HFFc6 (cell line): Measurements from ENCODE around the gene ID4. TPM values are rescaled to one million over a fixed set of nuclear protein-coding genes. Genes with fewer than 3 reads are reported as not detected.

Experiments used
- DNase-seq: peaks from one replicate; pipeline ENCODE4 v3.0.0-alpha.2; 2018
- H3K27ac Mint-ChIP-seq: 2 replicates; pipeline ENCODE4 v1.8.0; 2020; ENCODE audit warnings: mild to moderate bottlenecking, mixed read lengths
- H3K27me3 Mint-ChIP-seq: 2 replicates; pipeline ENCODE4 v1.8.0; 2021; ENCODE audit warnings: mild to moderate bottlenecking, moderate library complexity, mixed read lengths; ENCODE audit not compliant: insufficient read depth
- H3K36me3 Mint-ChIP-seq: 2 replicates; pipeline ENCODE4 v1.8.0; 2021; ENCODE audit warnings: low read depth, mixed read lengths
- H3K4me1 Mint-ChIP-seq: 2 replicates; pipeline ENCODE4 v1.8.0; 2020; ENCODE audit warnings: low read depth, mixed read lengths
- H3K4me3 Mint-ChIP-seq: 2 replicates; pipeline ENCODE4 v1.8.0; 2020; ENCODE audit warnings: mild to moderate bottlenecking, moderate library complexity, mixed read lengths
- H3K9me3 Mint-ChIP-seq: 2 replicates; pipeline ENCODE4 v1.8.0; 2020; ENCODE audit warnings: mild to moderate bottlenecking, mixed read lengths
- CTCF ChIP-seq: fragments of 200-600 bp; sonication (generic); IDR thresholded peaks from 2 replicates; pipeline ENCODE4 v1.5.0; 2021; ENCODE audit warnings: antibody characterized with exemption, mild to moderate bottlenecking
- total RNA-seq, 6 experiments: library from RNA; stranded (reverse); fragmentation: NEBNext Ultra II Directional; extraction: Animal tissue kit (Norgen Biotek cat#: 25700); gene quantifications; 2 replicates in 1 of 6; 3 replicates in 5 of 6; pipeline ENCODE4 v1.2.3, GENCODE V29; 2021

Gene ID4
- total RNA-seq, 6 experiments from 2014 or later, result 7.2 to 11.9 (median 10.9) TPM

- TF ChIP-seq CTCF, result no peak
- no peak for DNase-seq
- Mint-ChIP-seq H3K4me3 (peak overlapping the region; percentile 94), H3K27ac (peak overlapping the region; percentile 67), H3K4me1 (peaks cover 39% of the 10 kb centered on the region), H3K9me3 (no peaks in the 10 kb centered on the region), H3K27me3 (peaks cover 5% of the 10 kb centered on the region), H3K36me3 (peaks cover 13% of the 10 kb centered on the region; the same call in 1 of the 2 replicates)
These were observed 2.0 kb downstream of the ID4 start for GRCh38 chr6:19839237-19839546.

GRCh38 chr6:19839788-19840187, 2.6 kb downstream of the ID4 start:
- peaks cover 5% of the 10 kb centered on the region for H3K27me3 Mint-ChIP-seq
- peak overlapping the region; percentile 94 for H3K4me3 Mint-ChIP-seq
- TF ChIP-seq CTCF, result no peak
- DNase-seq, result no peak
- no peaks in the 10 kb centered on the region for H3K9me3 Mint-ChIP-seq
- peaks cover 13% of the 10 kb centered on the region; the same call in 1 of the 2 replicates for H3K36me3 Mint-ChIP-seq
- H3K4me1 Mint-ChIP-seq, result peaks cover 39% of the 10 kb centered on the region
- peak overlapping the region; percentile 19; the same call in 1 of the 2 replicates for H3K27ac Mint-ChIP-seq

GRCh38 chr6:19841181-19841580, 4.0 kb downstream of the ID4 start:
- no peak for TF ChIP-seq CTCF
- peaks cover 5% of the 10 kb centered on the region for H3K27me3 Mint-ChIP-seq
- no peak overlapping the region for H3K4me3 Mint-ChIP-seq
- no peaks in the 10 kb centered on the region for H3K9me3 Mint-ChIP-seq
- H3K36me3 Mint-ChIP-seq, result peaks cover 13% of the 10 kb centered on the region; the same call in 1 of the 2 replicates
- no peak for DNase-seq
- no peak overlapping the region for H3K27ac Mint-ChIP-seq
- peaks cover 39% of the 10 kb centered on the region for H3K4me1 Mint-ChIP-seq

- H3K36me3 Mint-ChIP-seq, result peaks cover 13% of the 10 kb centered on the region; the same call in 1 of the 2 replicates
- no peak overlapping the region for H3K4me3 Mint-ChIP-seq
- peak overlapping the region; percentile 49; the same call in 1 of the 2 replicates for H3K27ac Mint-ChIP-seq
- no peak for TF ChIP-seq CTCF
- H3K4me1 Mint-ChIP-seq, result peaks cover 31% of the 10 kb centered on the region
- no peaks in the 10 kb centered on the region for H3K9me3 Mint-ChIP-seq
- DNase-seq, result no peak
- H3K27me3 Mint-ChIP-seq, result peaks cover 3% of the 10 kb centered on the region
These were observed 5.0 kb downstream of the ID4 start for GRCh38 chr6:19842030-19842615.

GRCh38 chr6:19844689-19845088, 7.5 kb downstream of the ID4 start:
- Mint-ChIP-seq H3K36me3 (peaks cover 8% of the 10 kb centered on the region; the same call in 1 of the 2 replicates), H3K27me3 (no peaks in the 10 kb centered on the region), H3K4me1 (peaks cover 23% of the 10 kb centered on the region), H3K27ac (no peak overlapping the region), H3K4me3 (no peak overlapping the region), H3K9me3 (no peaks in the 10 kb centered on the region)
- DNase-seq, result no peak
- no peak for TF ChIP-seq CTCF
